ENCODE results near the gene GEMIN7.

The GEMIN7 gene

GRCh38 chr19:45086480-45086879 is 7.4 kb downstream of the GEMIN7 start:
- no peak for TF ChIP-seq CTCF (IDR thresholded peaks at IDR 0.05)
- Histone ChIP-seq H3K4me3 (ENCODE audit: low read depth in 1 of 2, low read length in 1 of 2) (no peak overlapping the region), H3K9me3 (no peaks in the 10 kb centered on the region), H3K36me3 (peaks cover 29% of the 10 kb centered on the region), H3K4me1 (ENCODE audit: control insufficient read depth in 1 of 2, insufficient read depth in 1 of 2, low read depth in 1 of 2, low read length in 1 of 2) (peaks cover 5% of the 10 kb centered on the region in 2 experiments), H3K27ac (no peak overlapping the region), H3K27me3 (no peaks in the 10 kb centered on the region)

- Histone ChIP-seq H3K36me3 (peaks cover 18% of the 10 kb centered on the region), H3K27ac (no peak overlapping the region), H3K4me3 (ENCODE audit: low read depth in 1 of 2, low read length in 1 of 2) (no peak overlapping the region), H3K4me1 (ENCODE audit: control insufficient read depth in 1 of 2, insufficient read depth in 1 of 2, low read depth in 1 of 2, low read length in 1 of 2) (peaks cover 13 to 14% of the 10 kb centered on the region in 2 experiments), H3K27me3 (no peaks in the 10 kb centered on the region), H3K9me3 (no peaks in the 10 kb centered on the region)
- no peak for TF ChIP-seq CTCF (IDR thresholded peaks at IDR 0.05)
Measured at GRCh38 chr19:45087531-45087930, 8.5 kb downstream of the GEMIN7 start.

GRCh38 chr19:45090034-45090433 is 11.0 kb downstream of the GEMIN7 start:
- Histone ChIP-seq H3K27ac (no peak overlapping the region), H3K4me3 (ENCODE audit: low read depth in 1 of 2, low read length in 1 of 2) (no peak overlapping the region), H3K27me3 (no peaks in the 10 kb centered on the region), H3K9me3 (no peaks in the 10 kb centered on the region), H3K36me3 (peaks cover 18% of the 10 kb centered on the region), H3K4me1 (ENCODE audit: control insufficient read depth in 1 of 2, insufficient read depth in 1 of 2, low read depth in 1 of 2, low read length in 1 of 2) (peaks cover 27 to 32% of the 10 kb centered on the region in 2 experiments)
- TF ChIP-seq CTCF (IDR thresholded peaks at IDR 0.05), result no peak

- H3K4me1 ChIP-seq (ENCODE audit: control insufficient read depth in 1 of 2, insufficient read depth in 1 of 2, low read depth in 1 of 2, low read length in 1 of 2), result peaks cover 27 to 32% of the 10 kb centered on the region in 2 experiments
- no peaks in the 10 kb centered on the region for H3K9me3 ChIP-seq
- peaks cover 13% of the 10 kb centered on the region for H3K36me3 ChIP-seq
- peak overlapping the region; percentile 93 for H3K27ac ChIP-seq
- no peak for TF ChIP-seq CTCF (IDR thresholded peaks at IDR 0.05)
- H3K4me3 ChIP-seq (ENCODE audit: low read depth in 1 of 2, low read length in 1 of 2), result peak overlapping the region in 1 of 2 experiments; percentile 96
- H3K27me3 ChIP-seq, result no peaks in the 10 kb centered on the region
Measured at GRCh38 chr19:45090606-45091005, 11.5 kb downstream of the GEMIN7 start.

- H3K4me3 ChIP-seq (ENCODE audit: low read depth in 1 of 2, low read length in 1 of 2), result peak overlapping the region; percentile 96 to 99
- peaks cover 13% of the 10 kb centered on the region for H3K36me3 ChIP-seq
- H3K9me3 ChIP-seq, result no peaks in the 10 kb centered on the region
- peak; percentile 35 for TF ChIP-seq CTCF (IDR thresholded peaks at IDR 0.05)
- H3K4me1 ChIP-seq (ENCODE audit: control insufficient read depth in 1 of 2, insufficient read depth in 1 of 2, low read depth in 1 of 2, low read length in 1 of 2), result peaks cover 27 to 32% of the 10 kb centered on the region in 2 experiments
- H3K27me3 ChIP-seq, result no peaks in the 10 kb centered on the region
- H3K27ac ChIP-seq, result peak overlapping the region; percentile 93
Measured at GRCh38 chr19:45091031-45091923, 12.2 kb downstream of the GEMIN7 start.

Data from neutrophil (primary cell).